ENCODE measurements around the gene AGBL5. TPM values are rescaled to one million over a fixed set of nuclear protein-coding genes. Genes with fewer than 3 reads are reported as not detected.
A peak's percentile ranks its signal among the peaks of the same experiment; 100 is the strongest.

AGBL5 gene
- total and polyA plus RNA-seq, 9 of the 15 experiments (the other 6 are each of a cell fraction or from before 2014, with no cell fraction given) = 3.3 to 52.7 (median 26.2) TPM

DNA sequence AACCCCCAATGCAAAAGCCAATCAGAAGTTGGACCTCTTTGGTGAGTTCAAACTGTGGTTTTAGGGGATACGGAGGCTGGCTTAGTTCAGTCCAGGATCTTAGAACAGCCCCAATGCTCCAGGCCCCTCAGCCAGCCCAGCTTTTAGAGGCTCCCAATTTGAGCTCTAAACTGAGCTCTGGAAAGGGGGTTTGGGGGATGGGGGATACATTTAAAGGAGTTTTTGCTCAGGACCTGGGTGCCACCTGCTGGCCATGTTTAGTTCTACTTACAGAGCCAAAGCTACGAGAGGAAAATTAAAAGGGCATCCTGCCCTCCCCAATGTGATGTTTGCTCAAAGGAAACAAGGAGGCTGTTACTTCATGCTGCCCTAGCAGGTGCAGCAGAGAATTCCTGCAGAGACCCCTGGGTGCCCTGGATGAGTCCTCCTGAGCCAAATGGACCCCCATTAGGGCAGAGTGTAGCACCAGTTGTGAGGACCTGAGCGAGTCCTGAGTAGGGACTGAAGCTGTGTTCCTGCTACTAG lies 34.6 kb upstream of the AGBL5 start (continued):
- TF ChIP-seq ZNF224 (CRISPR knock-in tag; IDR thresholded peaks at IDR 0.05) = no peak
- no peak for TF ChIP-seq XRCC4 (IDR thresholded peaks at IDR 0.05; ENCODE audit: extremely low read depth, insufficient read depth, insufficient read length)
- TF ChIP-seq RBM39 (optimal IDR thresholded peaks at IDR 0.05; ENCODE audit: low read depth, low read length) = no peak
- 0 out of 2 replicates have a peak, but pooled peaks have one; percentile 16 for TF ChIP-seq STAG1 (CRISPR knock-in tag; IDR thresholded peaks at IDR 0.05; ENCODE audit: borderline replicate concordance)
- no peak for TF ChIP-seq NR2C1 (IDR thresholded peaks at IDR 0.05)
- TF ChIP-seq NR2C1 (tag; IDR thresholded peaks at IDR 0.05) = 0 out of 2 replicates have a peak, but pooled peaks have one; percentile 41
- 0 out of 2 replicates have a peak, but pooled peaks have one; percentile 20 for TF ChIP-seq EP300 (IDR thresholded peaks at IDR 0.05; ENCODE audit: low read length)
- TF ChIP-seq KLF16 (IDR thresholded peaks at IDR 0.05) = 0 out of 2 replicates have a peak, but pooled peaks have one; percentile 40
- TF ChIP-seq SMC3 (conservative IDR thresholded peaks at IDR 0.05; ENCODE audit: insufficient read depth, low read depth, low read length) = peak; percentile 77
- TF ChIP-seq, protein P1, sequence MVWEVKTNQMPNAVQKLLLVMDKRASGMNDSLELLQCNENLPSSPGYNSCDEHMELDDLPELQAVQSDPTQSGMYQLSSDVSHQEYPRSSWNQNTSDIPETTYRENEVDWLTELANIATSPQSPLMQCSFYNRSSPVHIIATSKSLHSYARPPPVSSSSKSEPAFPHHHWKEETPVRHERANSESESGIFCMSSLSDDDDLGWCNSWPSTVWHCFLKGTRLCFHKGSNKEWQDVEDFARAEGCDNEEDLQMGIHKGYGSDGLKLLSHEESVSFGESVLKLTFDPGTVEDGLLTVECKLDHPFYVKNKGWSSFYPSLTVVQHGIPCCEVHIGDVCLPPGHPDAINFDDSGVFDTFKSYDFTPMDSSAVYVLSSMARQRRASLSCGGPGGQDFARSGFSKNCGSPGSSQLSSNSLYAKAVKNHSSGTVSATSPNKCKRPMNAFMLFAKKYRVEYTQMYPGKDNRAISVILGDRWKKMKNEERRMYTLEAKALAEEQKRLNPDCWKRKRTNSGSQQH (CRISPR knock-in tag; IDR thresholded peaks at IDR 0.05) = no peak
- no peak for TF ChIP-seq ZEB2 (IDR thresholded peaks at IDR 0.05)
- TF ChIP-seq NR2C2 (CRISPR knock-in tag; IDR thresholded peaks at IDR 0.05) = no peak
- TF ChIP-seq NR2C2 (tag; IDR thresholded peaks at IDR 0.05) = no peak
- TF ChIP-seq, protein P2, sequence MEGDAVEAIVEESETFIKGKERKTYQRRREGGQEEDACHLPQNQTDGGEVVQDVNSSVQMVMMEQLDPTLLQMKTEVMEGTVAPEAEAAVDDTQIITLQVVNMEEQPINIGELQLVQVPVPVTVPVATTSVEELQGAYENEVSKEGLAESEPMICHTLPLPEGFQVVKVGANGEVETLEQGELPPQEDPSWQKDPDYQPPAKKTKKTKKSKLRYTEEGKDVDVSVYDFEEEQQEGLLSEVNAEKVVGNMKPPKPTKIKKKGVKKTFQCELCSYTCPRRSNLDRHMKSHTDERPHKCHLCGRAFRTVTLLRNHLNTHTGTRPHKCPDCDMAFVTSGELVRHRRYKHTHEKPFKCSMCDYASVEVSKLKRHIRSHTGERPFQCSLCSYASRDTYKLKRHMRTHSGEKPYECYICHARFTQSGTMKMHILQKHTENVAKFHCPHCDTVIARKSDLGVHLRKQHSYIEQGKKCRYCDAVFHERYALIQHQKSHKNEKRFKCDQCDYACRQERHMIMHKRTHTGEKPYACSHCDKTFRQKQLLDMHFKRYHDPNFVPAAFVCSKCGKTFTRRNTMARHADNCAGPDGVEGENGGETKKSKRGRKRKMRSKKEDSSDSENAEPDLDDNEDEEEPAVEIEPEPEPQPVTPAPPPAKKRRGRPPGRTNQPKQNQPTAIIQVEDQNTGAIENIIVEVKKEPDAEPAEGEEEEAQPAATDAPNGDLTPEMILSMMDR (IDR thresholded peaks at IDR 0.05 in 2 of 3, conservative IDR thresholded peaks at IDR 0.05 in 1 of 3; ENCODE audit: insufficient read depth in 2 of 3, low read depth in 1 of 3, low read length in 3 of 3) = peak; percentile 79 to 87 (median 85)
- TF ChIP-seq, protein P3, sequence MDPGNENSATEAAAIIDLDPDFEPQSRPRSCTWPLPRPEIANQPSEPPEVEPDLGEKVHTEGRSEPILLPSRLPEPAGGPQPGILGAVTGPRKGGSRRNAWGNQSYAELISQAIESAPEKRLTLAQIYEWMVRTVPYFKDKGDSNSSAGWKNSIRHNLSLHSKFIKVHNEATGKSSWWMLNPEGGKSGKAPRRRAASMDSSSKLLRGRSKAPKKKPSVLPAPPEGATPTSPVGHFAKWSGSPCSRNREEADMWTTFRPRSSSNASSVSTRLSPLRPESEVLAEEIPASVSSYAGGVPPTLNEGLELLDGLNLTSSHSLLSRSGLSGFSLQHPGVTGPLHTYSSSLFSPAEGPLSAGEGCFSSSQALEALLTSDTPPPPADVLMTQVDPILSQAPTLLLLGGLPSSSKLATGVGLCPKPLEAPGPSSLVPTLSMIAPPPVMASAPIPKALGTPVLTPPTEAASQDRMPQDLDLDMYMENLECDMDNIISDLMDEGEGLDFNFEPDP (CRISPR knock-in tag; IDR thresholded peaks at IDR 0.05) = no peak
- TF ChIP-seq, protein P4, sequence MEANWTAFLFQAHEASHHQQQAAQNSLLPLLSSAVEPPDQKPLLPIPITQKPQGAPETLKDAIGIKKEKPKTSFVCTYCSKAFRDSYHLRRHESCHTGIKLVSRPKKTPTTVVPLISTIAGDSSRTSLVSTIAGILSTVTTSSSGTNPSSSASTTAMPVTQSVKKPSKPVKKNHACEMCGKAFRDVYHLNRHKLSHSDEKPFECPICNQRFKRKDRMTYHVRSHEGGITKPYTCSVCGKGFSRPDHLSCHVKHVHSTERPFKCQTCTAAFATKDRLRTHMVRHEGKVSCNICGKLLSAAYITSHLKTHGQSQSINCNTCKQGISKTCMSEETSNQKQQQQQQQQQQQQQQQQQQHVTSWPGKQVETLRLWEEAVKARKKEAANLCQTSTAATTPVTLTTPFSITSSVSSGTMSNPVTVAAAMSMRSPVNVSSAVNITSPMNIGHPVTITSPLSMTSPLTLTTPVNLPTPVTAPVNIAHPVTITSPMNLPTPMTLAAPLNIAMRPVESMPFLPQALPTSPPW (CRISPR knock-in tag; IDR thresholded peaks at IDR 0.05) = peak; percentile 62
- TF ChIP-seq ZNF696 (CRISPR knock-in tag; conservative IDR thresholded peaks at IDR 0.05) = no peak
- TF ChIP-seq KLF1 (tag; IDR thresholded peaks at IDR 0.05) = no peak
- TF ChIP-seq, protein P5, sequence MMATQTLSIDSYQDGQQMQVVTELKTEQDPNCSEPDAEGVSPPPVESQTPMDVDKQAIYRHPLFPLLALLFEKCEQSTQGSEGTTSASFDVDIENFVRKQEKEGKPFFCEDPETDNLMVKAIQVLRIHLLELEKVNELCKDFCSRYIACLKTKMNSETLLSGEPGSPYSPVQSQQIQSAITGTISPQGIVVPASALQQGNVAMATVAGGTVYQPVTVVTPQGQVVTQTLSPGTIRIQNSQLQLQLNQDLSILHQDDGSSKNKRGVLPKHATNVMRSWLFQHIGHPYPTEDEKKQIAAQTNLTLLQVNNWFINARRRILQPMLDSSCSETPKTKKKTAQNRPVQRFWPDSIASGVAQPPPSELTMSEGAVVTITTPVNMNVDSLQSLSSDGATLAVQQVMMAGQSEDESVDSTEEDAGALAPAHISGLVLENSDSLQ (IDR thresholded peaks at IDR 0.05) = no peak
- TF ChIP-seq ARID2 (IDR thresholded peaks at IDR 0.05) = peak; percentile 85
- no peak for TF ChIP-seq ZNF212 (CRISPR knock-in tag; IDR thresholded peaks at IDR 0.05)
